K562 (cell line): ENCODE measurements around the gene GSS. TPM values are rescaled to one million over a fixed set of nuclear protein-coding genes. Genes with fewer than 3 reads are reported as not detected.
A peak's percentile ranks its signal among the peaks of the same experiment; 100 is the strongest.

Experiments used
- CTBP1 ChIP-seq: fragments of 450-650 bp; IDR thresholded peaks from 2 replicates; pipeline ENCODE4 v1.6.1; 2016; ENCODE audit warnings: borderline replicate concordance
- DEAF1 ChIP-seq: fragments of 450-650 bp; formaldehyde crosslinking; IDR thresholded peaks from 2 replicates; pipeline ENCODE4 v1.4.0; 2020; ENCODE audit warnings: mild to moderate bottlenecking, moderate library complexity
- E2F1 ChIP-seq: sonication (generic); formaldehyde crosslinking; IDR thresholded peaks from 2 replicates; pipeline ENCODE4 v1.8.1; 2023; ENCODE audit warnings: mild to moderate bottlenecking, missing genetic modification reagents, moderate library complexity
- E2F5 ChIP-seq: sonication (generic); formaldehyde crosslinking; IDR thresholded peaks from 2 replicates; pipeline ENCODE4 v1.8.0; 2022; ENCODE audit warnings: mild to moderate bottlenecking, missing genetic modification reagents
- KLF6 ChIP-seq: fragments of 250-450 bp; sonication (Bioruptor Pico); IDR thresholded peaks from 2 replicates; pipeline ENCODE4 v1.4.0; 2020; ENCODE audit warnings: mild to moderate bottlenecking, moderate library complexity, borderline replicate concordance
- MITF ChIP-seq: IDR thresholded peaks from 2 replicates; pipeline ENCODE4 v1.6.1; 2014; ENCODE audit warnings: antibody characterized with exemption
- MNT ChIP-seq, 2 experiments: fragments of 450-650 bp; conservative IDR thresholded peaks; 2 replicates each; pipeline ENCODE4 v1.6.1; 2017; ENCODE audit warnings: mild to moderate bottlenecking in 2 of 2, moderate library complexity in 2 of 2
- STAG1 ChIP-seq: sonication (generic); formaldehyde crosslinking; IDR thresholded peaks from 2 replicates; pipeline ENCODE4 v1.5.0; 2020; ENCODE audit warnings: missing genetic modification reagents, borderline replicate concordance
- THAP12 ChIP-seq: fragments of 250-450 bp; sonication (Bioruptor Pico); IDR thresholded peaks from 2 replicates; pipeline ENCODE4 v1.9.0; 2021; ENCODE audit warnings: mild to moderate bottlenecking, inconsistent platforms
- TRIM24 ChIP-seq, 2 experiments: fragments of 450-650 bp; IDR thresholded peaks; 2 replicates each; pipeline ENCODE4 v1.6.1; 2016
- ZBTB9 ChIP-seq: fragments of 450-650 bp; formaldehyde crosslinking; IDR thresholded peaks from 2 replicates; pipeline ENCODE4 v1.4.0; 2020; ENCODE audit warnings: mild to moderate bottlenecking, moderate library complexity
- ZNF398 ChIP-seq: fragments of 250-450 bp; sonication (Bioruptor Pico); IDR thresholded peaks from 2 replicates; pipeline ENCODE4 v1.8.0; 2021; ENCODE audit warnings: moderate library complexity, mild to moderate bottlenecking, inconsistent platforms
- polyA plus RNA-seq, 8 experiments: library from polyadenylated mRNA; depleted of rRNA in 4 of 8; stranded (reverse) in 5 of 8; unstranded in 3 of 8; fragments of >200 nt; fragmentation: Nextera tagmentation in 2 of 8; fragmentation: Illumina TruSeq in 1 of 8; extraction: Ambion mirVana in 2 of 8; extraction: Trizol in 1 of 8; gene quantifications; 2 replicates each; pipeline versions ENCODE4 v1.2.1 to v1.2.3, GENCODE V29; 2011 to 2014; ENCODE audit warnings: inconsistent platforms in 1 of 8, missing spikeins in 1 of 8
- total RNA-seq, 7 experiments: library from RNA; depleted of rRNA in 6 of 7; stranded (reverse); fragments of >200 nt in 6 of 7; fragmentation: Illumina TruSeq in 2 of 7; extraction: Trizol in 2 of 7; gene quantifications; 2 replicates each; pipeline versions ENCODE4 v1.2.1 to v1.2.3, GENCODE V29; 2011 to 2021; ENCODE audit warnings: low replicate concordance in 1 of 7

GSS gene
- total and polyA plus RNA-seq, 9 of the 15 experiments (the other 6 are each of a cell fraction or from before 2014, with no cell fraction given), result 18.4 to 165 (median 89.4) TPM

- TF ChIP-seq MITF, result no peak
- peak; percentile 52 for TF ChIP-seq THAP12 (CRISPR knock-in tag)
- TF ChIP-seq CTBP1, result peak; percentile 70; the same call in 1 of the 2 replicates
- no peak for TF ChIP-seq TRIM24 (IDR thresholded peaks at IDR 0.05)
- TF ChIP-seq KLF6 (CRISPR knock-in tag), result no peak
- 0 out of 2 replicates have a peak, but pooled peaks have one; percentile 7 for TF ChIP-seq DEAF1 (CRISPR knock-in tag)
- no peak for TF ChIP-seq STAG1 (CRISPR knock-in tag)
- TF ChIP-seq E2F5, result peak; percentile 76; the same call in 1 of the 2 replicates
- no peak for TF ChIP-seq ZNF398 (CRISPR knock-in tag)
- 0 out of 2 replicates have a peak, but pooled peaks have one; percentile 33 for TF ChIP-seq ZBTB9
- TF ChIP-seq MNT (conservative IDR thresholded peaks at IDR 0.05), result peak; percentile 21 to 66; a peak in 3 of 4 replicates
- TF ChIP-seq E2F1 (CRISPR knock-in tag), result peak; percentile 79; the same call in 1 of the 2 replicates
Observed at GRCh38 chr20:34955231-34956040, at the start of gene GSS, which contains the start of gene MYH7B (continued).
